GM12892 (cell line): Measurements from ENCODE around the gene STX19.

Experiments
- POLR2AphosphoS5 ChIP-seq: IDR thresholded peaks from 2 replicates; pipeline ENCODE4 v1.6.1; 2011; ENCODE audit warnings: low read depth, low read length, control low read depth
- TAF1 ChIP-seq: IDR thresholded peaks from 2 replicates; pipeline ENCODE4 v1.6.1; 2011; ENCODE audit warnings: low read depth, mild to moderate bottlenecking, control low read depth, low read length, borderline replicate concordance

GRCh38 chr3:94036909-94037507 is 8.6 kb upstream of the STX19 start:
- TF ChIP-seq POLR2AphosphoS5 (no peak), TAF1 (no peak)
